Testis (tissue), 3 donors: ENCODE data around the gene SEC24A. TPM values are rescaled to one million over a fixed set of nuclear protein-coding genes. Genes with fewer than 3 reads are reported as not detected.

ENCODE experiments used
- DNase-seq: peaks from one replicate; pipeline ENCODE4 v3.0.0-alpha.2; 2019
- H3K27ac ChIP-seq, 2 donors: fragments of 200-600 bp; sonication (generic); one replicate each; pipeline ENCODE4 v1.5.1; 2019
- H3K27me3 ChIP-seq: fragments of 200-600 bp; sonication (generic); one replicate; pipeline ENCODE4 v1.5.1; 2019
- H3K36me3 ChIP-seq: fragments of 200-600 bp; sonication (generic); one replicate; pipeline ENCODE4 v1.5.1; 2017; ENCODE audit warnings: low read depth; ENCODE audit errors: missing control alignments
- H3K4me1 ChIP-seq: fragments of 200-600 bp; sonication (generic); one replicate; pipeline ENCODE4 v1.5.1; 2019
- H3K4me3 ChIP-seq, 2 donors: fragments of 200-600 bp; sonication (generic); one replicate each; pipeline ENCODE4 v1.5.1; 2017 to 2019
- H3K9me3 ChIP-seq: fragments of 200-600 bp; sonication (generic); one replicate; pipeline ENCODE4 v1.5.1; 2017
- POLR2A ChIP-seq: fragments of 450-650 bp; IDR thresholded peaks from one replicate; pipeline ENCODE4 v1.6.1; 2017; ENCODE audit warnings: antibody characterized with exemption, mild to moderate bottlenecking, moderate library complexity
- WGBS, 2 donors: methylation state at CpG; one replicate each; pipeline ENCODE4 v1.1.5; 2018; 5-methylcytosine and 5-hydroxymethylcytosine counted together
- intact Hi-C: fragments of 100-400 bp; cut with DNase I; formaldehyde crosslinking; loops from one replicate; pipeline ENCODE4 v1.15.1; 2023; ENCODE audit warnings: low total_unique reads
- polyA plus RNA-seq: library from polyadenylated mRNA; stranded (reverse); fragments of 350-450 nt; fragmentation: Illumina TruSeq; extraction: RNeasy Lipid Tissue Mini Kit (QIAGEN cat#74804); gene quantifications from one replicate; pipeline ENCODE4 v1.2.3, GENCODE V29; 2014; ENCODE audit warnings: low read depth, low replicate concordance; ENCODE audit not compliant: insufficient read depth
- total RNA-seq, 2 donors: library from RNA; depleted of rRNA; stranded (reverse); fragments of >200 nt; gene quantifications; one replicate each; pipeline ENCODE4 v1.2.3, GENCODE V29; 2016
- TF ChIP-seq, protein P1 (sequence below), 3 experiments: fragments of 450-650 bp in 2 of 3; fragments of 200-600 bp in 1 of 3; sonication (generic) in 1 of 3; IDR thresholded peaks; one replicate each; pipeline ENCODE4 v1.5.1; 2016 to 2019; ENCODE audit warnings: antibody characterized with exemption in 3 of 3, mild to moderate bottlenecking in 2 of 3, moderate library complexity in 1 of 3

Gene SEC24A
- total and polyA plus RNA-seq, 3 donors from 2014 or later, result 10.3 to 16.7 (median 13.7) TPM

DNA sequence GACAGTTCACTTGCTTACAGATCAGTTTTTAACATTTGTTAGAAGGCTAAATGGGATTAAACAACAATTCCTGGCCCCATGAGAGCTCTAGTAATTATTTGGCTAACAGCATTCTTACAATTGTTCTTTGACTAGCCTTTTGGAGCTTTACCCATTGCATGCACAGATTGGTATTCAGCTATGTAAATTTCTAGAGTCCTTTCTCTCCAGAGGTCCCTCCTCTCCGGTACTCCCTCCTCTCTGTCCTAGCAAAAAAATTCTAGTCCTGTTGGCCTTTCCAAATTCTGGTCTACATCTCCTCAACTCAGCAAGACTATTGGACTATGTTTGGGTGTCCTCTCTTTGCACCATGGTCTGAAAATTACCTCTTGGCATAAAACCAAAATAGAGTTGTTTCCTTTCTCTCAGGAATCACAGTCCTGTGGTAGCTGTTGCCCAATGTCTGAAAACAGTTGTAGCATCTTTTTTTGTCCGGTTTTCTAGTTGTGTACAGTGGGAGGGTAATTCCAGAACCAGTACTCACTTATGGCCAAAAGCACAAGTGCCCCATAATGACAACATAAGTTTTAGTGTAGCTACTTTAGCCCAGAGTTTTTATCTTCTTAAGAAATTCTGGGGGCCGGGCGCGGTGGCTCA, 34.0 kb upstream of the SEC24A start:
- TF ChIP-seq POLR2A, result no peak
- TF ChIP-seq, protein P1, sequence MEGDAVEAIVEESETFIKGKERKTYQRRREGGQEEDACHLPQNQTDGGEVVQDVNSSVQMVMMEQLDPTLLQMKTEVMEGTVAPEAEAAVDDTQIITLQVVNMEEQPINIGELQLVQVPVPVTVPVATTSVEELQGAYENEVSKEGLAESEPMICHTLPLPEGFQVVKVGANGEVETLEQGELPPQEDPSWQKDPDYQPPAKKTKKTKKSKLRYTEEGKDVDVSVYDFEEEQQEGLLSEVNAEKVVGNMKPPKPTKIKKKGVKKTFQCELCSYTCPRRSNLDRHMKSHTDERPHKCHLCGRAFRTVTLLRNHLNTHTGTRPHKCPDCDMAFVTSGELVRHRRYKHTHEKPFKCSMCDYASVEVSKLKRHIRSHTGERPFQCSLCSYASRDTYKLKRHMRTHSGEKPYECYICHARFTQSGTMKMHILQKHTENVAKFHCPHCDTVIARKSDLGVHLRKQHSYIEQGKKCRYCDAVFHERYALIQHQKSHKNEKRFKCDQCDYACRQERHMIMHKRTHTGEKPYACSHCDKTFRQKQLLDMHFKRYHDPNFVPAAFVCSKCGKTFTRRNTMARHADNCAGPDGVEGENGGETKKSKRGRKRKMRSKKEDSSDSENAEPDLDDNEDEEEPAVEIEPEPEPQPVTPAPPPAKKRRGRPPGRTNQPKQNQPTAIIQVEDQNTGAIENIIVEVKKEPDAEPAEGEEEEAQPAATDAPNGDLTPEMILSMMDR (IDR thresholded peaks at IDR 0.05), result no peak
- H3K4me3 ChIP-seq, result no peak overlapping the region
- no peaks in the 10 kb centered on the region for H3K9me3 ChIP-seq
- no peak overlapping the region for H3K27ac ChIP-seq
- no peaks in the 10 kb centered on the region for H3K4me1 ChIP-seq
- no peaks in the 10 kb centered on the region for H3K27me3 ChIP-seq
- no peaks in the 10 kb centered on the region for H3K36me3 ChIP-seq
- DNase-seq, result no peak
- intact Hi-C loops, result no loop called here
- 77 to 93% methylated on average over 5 of the region's 5 CpGs for WGBS, 2 donors

DNA sequence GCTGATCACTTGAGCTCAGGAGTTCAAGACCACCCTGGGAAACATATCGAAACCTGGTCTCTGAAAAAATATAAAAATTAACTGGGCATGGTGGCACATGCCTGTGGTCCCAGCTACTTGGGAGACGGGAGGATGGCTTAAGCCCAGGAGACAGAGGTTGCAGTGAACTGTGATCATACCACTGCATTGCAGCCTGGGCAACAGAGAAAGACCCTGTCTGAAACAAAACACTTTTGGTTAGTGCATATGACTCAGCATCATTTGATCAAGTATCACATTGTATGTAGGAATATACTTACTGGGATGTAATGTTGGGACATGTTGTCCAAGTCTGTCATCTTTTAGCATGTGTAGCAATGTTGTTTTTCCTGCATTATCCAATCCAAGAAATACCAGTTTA, 28.0 kb upstream of the SEC24A start:
- H3K4me1 ChIP-seq, result no peaks in the 10 kb centered on the region
- H3K4me3 ChIP-seq, result no peak overlapping the region
- H3K27me3 ChIP-seq, result no peaks in the 10 kb centered on the region
- H3K27ac ChIP-seq, result no peak overlapping the region
- TF ChIP-seq, protein P1 (IDR thresholded peaks at IDR 0.05), result no peak
- no peak for TF ChIP-seq POLR2A
- no peaks in the 10 kb centered on the region for H3K36me3 ChIP-seq
- 88 to 96% methylated on average over 2 of the region's 2 CpGs for whole genome bisulfite sequencing, 2 donors
- no peaks in the 10 kb centered on the region for H3K9me3 ChIP-seq
- DNase-seq, result no peak
- intact Hi-C loops, result no loop called here

DNA sequence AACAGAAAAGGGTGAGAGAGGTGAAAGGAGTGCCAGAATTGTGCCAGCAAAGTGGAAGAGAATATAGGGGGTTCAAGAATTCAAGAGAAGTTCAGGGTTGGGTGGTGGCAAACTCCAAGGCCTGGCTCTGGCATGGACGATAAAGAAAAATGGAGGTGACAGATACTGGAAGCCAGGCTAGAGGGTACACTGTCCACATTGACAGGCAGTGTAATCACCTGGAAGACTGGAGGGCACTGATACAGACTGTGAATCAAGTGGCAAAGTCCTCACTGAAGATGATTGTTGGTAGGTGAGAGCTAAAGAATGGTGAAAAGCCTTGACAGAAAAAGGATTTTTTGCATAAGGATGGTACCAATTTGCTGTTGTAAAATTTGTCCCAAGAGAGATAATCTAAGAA, 23.0 kb upstream of the SEC24A start:
- no peak for DNase-seq
- H3K27me3 ChIP-seq, result no peaks in the 10 kb centered on the region
- H3K9me3 ChIP-seq, result no peaks in the 10 kb centered on the region
- TF ChIP-seq POLR2A, result no peak
- TF ChIP-seq, protein P1 (IDR thresholded peaks at IDR 0.05), result no peak
- no peak overlapping the region for H3K27ac ChIP-seq
- intact Hi-C loops, result no loop called here
- no peak overlapping the region for H3K4me3 ChIP-seq
- no peaks in the 10 kb centered on the region for H3K4me1 ChIP-seq
- whole genome bisulfite sequencing, 2 donors, result 83 to 84% methylated on average over 1 of the region's 1 CpG
- H3K36me3 ChIP-seq, result no peaks in the 10 kb centered on the region

DNA sequence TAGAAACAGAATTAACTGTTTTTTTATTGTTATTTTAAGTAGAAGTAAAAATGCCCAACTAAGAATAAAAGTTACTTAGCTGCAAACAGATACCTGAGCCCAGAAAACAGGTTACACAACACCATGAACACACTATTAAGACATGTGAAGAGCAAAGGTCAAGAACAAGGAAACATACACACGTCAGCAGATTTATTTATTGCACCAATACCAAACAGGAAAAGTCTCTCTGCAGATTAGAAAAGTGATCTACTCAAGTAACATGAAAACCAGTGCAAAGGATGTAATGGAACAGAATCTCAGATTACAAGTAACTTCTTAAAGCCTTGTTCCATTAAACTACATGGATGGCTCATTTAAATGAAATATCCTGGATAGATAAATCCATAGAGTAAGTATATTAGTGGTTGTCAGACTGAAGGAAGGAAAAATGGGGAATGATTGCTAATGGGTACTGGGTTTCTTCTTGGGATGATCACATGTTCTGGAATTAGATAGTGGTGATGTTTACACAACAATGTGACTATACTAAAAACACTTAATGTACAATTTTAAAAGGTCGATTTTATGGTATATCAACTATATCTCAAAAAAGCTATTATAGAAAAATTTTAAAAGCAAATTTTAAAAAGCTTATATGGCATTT, 22.1 kb upstream of the SEC24A start:
- no peaks in the 10 kb centered on the region for H3K9me3 ChIP-seq
- WGBS, 2 donors, result 56 to 62% methylated on average over 2 of the region's 2 CpGs

More for the DNA sequence above, 22.1 kb upstream of the SEC24A start:
- H3K36me3 ChIP-seq, result no peaks in the 10 kb centered on the region
- H3K27ac ChIP-seq, result no peak overlapping the region
- H3K27me3 ChIP-seq, result no peaks in the 10 kb centered on the region
- intact Hi-C loops, result no loop called here
- no peak overlapping the region for H3K4me3 ChIP-seq
- no peak for DNase-seq
- TF ChIP-seq POLR2A, result no peak
- TF ChIP-seq, protein P1 (IDR thresholded peaks at IDR 0.05), result no peak
- H3K4me1 ChIP-seq, result no peaks in the 10 kb centered on the region
